Measurements from ENCODE around the gene RPN2. TPM values are rescaled to one million over a fixed set of nuclear protein-coding genes. Genes with fewer than 3 reads are reported as not detected.

The RPN2 gene
- total RNA-seq, 4 donors from 2014 or later = 82.3 to 196 (median 105) TPM

DNA sequence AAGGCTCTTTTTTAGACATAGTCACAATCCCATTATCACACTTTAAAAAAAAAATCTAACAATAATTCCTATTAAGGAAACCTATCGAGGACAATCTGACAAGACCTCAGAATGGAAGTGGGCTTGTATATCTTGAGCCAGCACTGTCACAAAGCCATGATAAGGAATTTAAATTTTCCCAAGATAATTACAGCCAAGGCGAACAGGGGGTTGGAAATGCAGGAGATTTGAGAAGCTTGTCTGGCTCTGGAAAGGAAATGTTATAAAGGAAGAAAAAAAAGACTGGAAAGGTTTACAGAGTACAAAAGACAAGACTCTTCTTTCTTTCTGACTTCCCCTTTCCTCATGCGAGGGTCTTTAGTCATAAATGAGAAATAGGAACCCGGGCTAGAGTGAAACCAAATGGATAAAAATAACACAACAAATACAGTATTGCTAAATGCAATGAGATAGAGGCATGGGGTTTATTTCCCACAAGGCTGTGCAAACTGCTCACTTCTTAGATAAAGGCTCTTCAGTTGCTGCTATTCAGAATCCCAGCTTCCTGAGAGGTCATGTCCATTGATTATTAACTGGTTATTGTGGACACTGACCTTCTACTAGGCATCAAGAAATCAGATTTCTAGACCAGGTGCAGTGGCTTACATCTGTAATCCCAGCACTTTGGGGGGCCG lies 95.9 kb downstream of the RPN2 start:
- Histone ChIP-seq H3K36me3 (no peaks in the 10 kb centered on the region), H3K9me3 (no peaks in the 10 kb centered on the region), H3K4me3 (no peak overlapping the region), H3K27me3 (no peaks in the 10 kb centered on the region), H3K27ac (peak overlapping the region in 2 of 4 donors; percentile 19 to 43), H3K4me1 (peaks cover 5 to 20% (median 9%) of the 10 kb centered on the region in 4 donors)
- no peak for DNase-seq
- in situ Hi-C loops (cut with MboI; ENCODE audit: low pct_ligation_motif_present in 1 of 4, low pct_unique_long_range_greater_than_20kb in 1 of 4, low sequenced_read_pairs in 3 of 4) (loop anchor here (5.0 to 10.0 kb wide), 5 partner anchors 107 to 260 kb away; no protein-coding TSS in a partner anchor), intact Hi-C loops (cut with DNase I; ENCODE audit: low total_unique reads) (loop anchor here (5.0 kb wide), 1 partner anchor 122 kb away; no protein-coding TSS in a partner anchor)
- WGBS, 2 donors (ENCODE audit: low coverage in 1 of 2) = 65 to 69% methylated on average over 4 to 5 of the region's 5 CpGs
- TF ChIP-seq POLR2AphosphoS5 (IDR thresholded peaks at IDR 0.05) (no peak), EP300 (IDR thresholded peaks at IDR 0.05; ENCODE audit: low read depth) (no peak), POLR2A (IDR thresholded peaks at IDR 0.05) (no peak)
- TF ChIP-seq, protein P1, sequence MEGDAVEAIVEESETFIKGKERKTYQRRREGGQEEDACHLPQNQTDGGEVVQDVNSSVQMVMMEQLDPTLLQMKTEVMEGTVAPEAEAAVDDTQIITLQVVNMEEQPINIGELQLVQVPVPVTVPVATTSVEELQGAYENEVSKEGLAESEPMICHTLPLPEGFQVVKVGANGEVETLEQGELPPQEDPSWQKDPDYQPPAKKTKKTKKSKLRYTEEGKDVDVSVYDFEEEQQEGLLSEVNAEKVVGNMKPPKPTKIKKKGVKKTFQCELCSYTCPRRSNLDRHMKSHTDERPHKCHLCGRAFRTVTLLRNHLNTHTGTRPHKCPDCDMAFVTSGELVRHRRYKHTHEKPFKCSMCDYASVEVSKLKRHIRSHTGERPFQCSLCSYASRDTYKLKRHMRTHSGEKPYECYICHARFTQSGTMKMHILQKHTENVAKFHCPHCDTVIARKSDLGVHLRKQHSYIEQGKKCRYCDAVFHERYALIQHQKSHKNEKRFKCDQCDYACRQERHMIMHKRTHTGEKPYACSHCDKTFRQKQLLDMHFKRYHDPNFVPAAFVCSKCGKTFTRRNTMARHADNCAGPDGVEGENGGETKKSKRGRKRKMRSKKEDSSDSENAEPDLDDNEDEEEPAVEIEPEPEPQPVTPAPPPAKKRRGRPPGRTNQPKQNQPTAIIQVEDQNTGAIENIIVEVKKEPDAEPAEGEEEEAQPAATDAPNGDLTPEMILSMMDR (IDR thresholded peaks at IDR 0.05) = no peak

DNA sequence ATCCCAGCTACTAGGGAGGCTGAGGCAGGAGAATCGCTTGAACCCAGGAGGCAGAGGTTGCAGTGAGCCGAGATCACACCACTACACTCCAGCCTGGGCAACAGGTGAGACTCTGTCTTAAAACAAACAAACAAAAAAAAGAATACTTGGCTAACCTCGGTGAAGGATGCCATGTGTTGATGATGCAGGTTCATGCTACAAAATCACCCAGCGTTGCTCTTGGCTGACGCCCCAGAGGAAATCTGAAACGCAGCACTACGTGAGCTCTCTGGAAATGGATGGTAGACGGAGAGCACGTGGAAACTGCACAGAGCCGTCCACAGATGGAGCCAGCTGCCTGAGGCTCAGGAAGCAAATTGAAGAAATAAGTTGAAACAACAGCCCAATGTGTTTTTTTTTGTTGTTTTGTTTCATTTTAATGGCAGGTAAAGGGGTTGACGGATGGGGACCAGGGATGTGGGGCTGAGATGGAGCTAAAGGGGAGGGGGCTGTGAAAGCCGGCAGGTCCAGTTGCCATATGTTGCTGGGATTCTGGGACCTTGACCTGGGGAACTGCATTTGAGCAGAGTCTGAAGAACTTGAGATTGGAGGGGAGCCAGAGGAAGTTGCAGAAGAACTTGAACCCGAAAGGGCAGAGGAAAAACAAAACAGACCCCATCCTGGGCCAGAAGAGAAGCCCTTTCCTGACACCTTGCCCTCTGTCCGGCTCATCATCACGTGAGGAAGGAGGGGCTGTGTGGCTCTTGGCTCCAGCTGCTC lies 97.5 kb downstream of the RPN2 start:
- DNase-seq = peak; percentile 56
- Histone ChIP-seq H3K36me3 (no peaks in the 10 kb centered on the region), H3K27me3 (no peaks in the 10 kb centered on the region), H3K9me3 (no peaks in the 10 kb centered on the region), H3K27ac (peak overlapping the region; percentile 38 to 66 (median 58)), H3K4me1 (peaks cover 5 to 20% (median 8%) of the 10 kb centered on the region in 4 donors), H3K4me3 (no peak overlapping the region)
- intact Hi-C loops (cut with DNase I; ENCODE audit: low total_unique reads) (loop anchor here (5.0 kb wide), 1 partner anchor 121 kb away; no protein-coding TSS in a partner anchor), in situ Hi-C loops (cut with MboI; ENCODE audit: low pct_ligation_motif_present in 1 of 4, low pct_unique_long_range_greater_than_20kb in 1 of 4, low sequenced_read_pairs in 3 of 4) (loop anchor here in 3 of 4 donors (5.0 to 10.0 kb wide), 3 partner anchors 106 to 258 kb away; no protein-coding TSS in a partner anchor)
- WGBS, 2 donors (ENCODE audit: low coverage in 1 of 2) = 25% methylated on average over 15 of the region's 15 CpGs; no CpG with 5 or more reads in 1 of the 2 donors
- TF ChIP-seq EP300 (IDR thresholded peaks at IDR 0.05; ENCODE audit: low read depth) = no peak
- TF ChIP-seq POLR2AphosphoS5 (IDR thresholded peaks at IDR 0.05) = no peak
- TF ChIP-seq, protein P1 (IDR thresholded peaks at IDR 0.05) = peak in 2 of 5 experiments; percentile 26 to 40
- TF ChIP-seq POLR2A (IDR thresholded peaks at IDR 0.05) = no peak

DNA sequence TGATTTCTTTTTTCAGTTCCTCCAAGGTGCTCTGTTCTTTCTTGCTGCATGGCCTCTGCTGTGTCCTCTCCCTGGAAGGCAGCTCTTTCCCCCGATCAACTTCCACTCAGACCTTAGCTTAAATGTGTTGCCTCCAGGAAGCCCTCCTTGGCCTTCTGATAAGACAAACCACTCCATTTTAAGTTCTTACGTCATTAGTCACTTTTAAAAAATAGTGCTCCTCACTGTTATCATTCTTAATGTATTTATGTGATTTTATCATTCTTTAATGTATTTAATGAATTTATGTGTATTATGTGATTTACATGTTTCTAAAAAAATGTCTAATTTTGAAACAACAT lies 98.1 kb downstream of the RPN2 start:
- Histone ChIP-seq H3K27me3 (no peaks in the 10 kb centered on the region), H3K9me3 (no peaks in the 10 kb centered on the region), H3K4me1 (peaks cover 5 to 20% (median 8%) of the 10 kb centered on the region in 4 donors), H3K4me3 (no peak overlapping the region), H3K36me3 (no peaks in the 10 kb centered on the region), H3K27ac (peak overlapping the region; percentile 38 to 66 (median 58))
- no peak for TF ChIP-seq POLR2A (IDR thresholded peaks at IDR 0.05)
- TF ChIP-seq, protein P1 (IDR thresholded peaks at IDR 0.05) = no peak
- no peak for TF ChIP-seq POLR2AphosphoS5 (IDR thresholded peaks at IDR 0.05)
- TF ChIP-seq EP300 (IDR thresholded peaks at IDR 0.05; ENCODE audit: low read depth) = no peak
- intact Hi-C loops (cut with DNase I; ENCODE audit: low total_unique reads) (loop anchor here (5.0 kb wide), 1 partner anchor 120 kb away; no protein-coding TSS in a partner anchor), in situ Hi-C loops (cut with MboI; ENCODE audit: low pct_ligation_motif_present in 1 of 4, low pct_unique_long_range_greater_than_20kb in 1 of 4, low sequenced_read_pairs in 3 of 4) (loop anchor here in 3 of 4 donors (5.0 to 10.0 kb wide), 3 partner anchors 105 to 258 kb away; no protein-coding TSS in a partner anchor)
- 57 to 71% methylated on average over 2 of the region's 2 CpGs for WGBS, 2 donors (ENCODE audit: low coverage in 1 of 2)
- no peak for DNase-seq
